GM18508 (cell line): ENCODE results near the gene SHE.
"Not testable (repeated sequence)": the region's sequence is repeated elsewhere in the genome, so short reads cannot be mapped to it uniquely, and the experiment has no call there.

Source experiments
- ATAC-seq: cut with Tn5 transposase; IDR thresholded peaks from one replicate; pipeline ENCODE4 v1.9.1; 2021; ENCODE audit warnings: moderate number of reproducible peaks; ENCODE audit not compliant: insufficient read depth, unreplicated experiment

Gene SHE

GRCh38 chr1:154502066-154502743 is at the start of gene SHE, which contains the start of gene TDRD10:
Gene SHE (minus strand): TSS chr1:154502412. CDS start chr1:154502026, 386 bp downstream.
Gene TDRD10 (plus strand): TSS chr1:154502219. CDS start chr1:154506904, 4,685 bp downstream.
- ATAC-seq = no peak

- ATAC-seq = no peak
Measured at GRCh38 chr1:154551474-154551873, 49.3 kb upstream of the SHE start.

DNA sequence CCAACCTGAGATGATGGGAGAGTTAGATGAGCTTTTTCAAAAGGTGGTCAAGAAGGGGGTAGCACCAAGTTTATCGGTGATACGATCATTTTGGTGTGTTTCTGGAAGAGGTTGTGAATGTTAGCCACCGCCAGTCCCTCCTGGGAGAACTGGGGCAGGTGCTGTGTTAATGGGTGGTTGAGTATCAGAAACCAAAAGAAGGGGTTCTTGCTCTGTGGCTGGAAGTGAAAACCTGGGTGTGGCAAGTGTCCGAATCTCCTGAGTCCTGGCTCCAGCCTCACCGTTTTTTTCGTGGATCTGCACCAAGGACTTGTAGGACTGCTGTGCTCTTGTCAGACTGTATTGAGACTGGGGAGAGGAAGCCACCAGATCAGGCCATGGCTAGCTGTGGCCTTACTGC is 48.4 kb upstream of the SHE start:
- ATAC-seq = no peak

GRCh38 chr1:154550070-154550469 is 47.9 kb upstream of the SHE start:
- ATAC-seq = no peak

GRCh38 chr1:154549202-154549770 is 47.1 kb upstream of the SHE start:
- no peak for ATAC-seq

GRCh38 chr1:154548028-154548427 is 45.8 kb upstream of the SHE start:
- no peak for ATAC-seq

DNA sequence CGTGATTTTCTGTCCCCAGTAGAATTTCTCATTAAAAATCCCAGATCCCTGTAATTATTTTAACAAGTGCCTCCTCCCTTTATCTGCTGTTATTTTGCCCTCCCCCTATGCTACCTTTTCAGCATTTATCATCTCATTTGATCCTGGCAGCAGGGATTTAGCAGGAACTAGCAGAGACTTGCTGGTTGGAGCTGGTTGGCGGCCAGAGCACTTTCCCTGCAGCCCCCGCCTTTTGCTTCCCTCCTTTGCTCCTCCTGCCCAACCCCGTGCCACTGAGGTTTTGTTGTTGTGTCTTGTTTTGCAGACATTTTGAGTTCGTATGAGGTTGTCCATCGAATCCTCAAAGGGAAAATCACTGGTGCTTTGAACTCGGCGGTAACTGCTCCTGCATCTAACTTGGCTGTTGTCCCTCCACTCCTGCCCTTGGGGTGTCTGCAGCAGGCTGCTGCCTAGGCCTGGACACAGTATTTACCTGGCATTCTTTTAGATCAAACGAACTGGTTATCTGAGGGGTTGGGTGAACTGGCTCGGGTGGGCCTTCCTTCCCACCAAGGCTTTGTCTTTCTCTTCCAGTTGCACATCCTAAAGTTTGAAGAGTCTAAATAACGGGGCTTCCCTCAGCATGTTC is 45.0 kb upstream of the SHE start:
- no peak for ATAC-seq

- ATAC-seq = no peak
Measured at GRCh38 chr1:154546264-154547063, 44.3 kb upstream of the SHE start.

DNA sequence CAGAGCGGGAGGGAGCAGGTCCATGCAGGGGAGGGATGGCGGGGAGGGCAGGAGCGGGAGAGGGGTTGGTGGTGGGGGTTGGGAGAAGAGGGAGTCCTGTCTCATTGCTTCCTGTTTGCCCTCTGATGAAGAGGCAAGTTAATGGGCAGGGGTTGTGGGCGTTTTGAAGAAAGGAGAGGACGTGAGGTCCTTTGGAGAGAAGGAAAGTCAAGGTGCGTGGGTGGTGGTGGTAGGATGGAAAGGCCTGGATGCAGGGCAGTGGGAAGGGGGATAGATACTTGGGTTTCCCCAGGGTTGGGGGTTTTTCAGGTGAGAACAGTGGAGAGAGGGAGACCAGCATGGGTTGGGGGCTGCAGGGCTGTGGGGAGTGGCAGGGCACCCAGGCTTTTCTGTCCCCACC is 39.0 kb upstream of the SHE start:
- no peak for ATAC-seq

- ATAC-seq = no peak
Measured at GRCh38 chr1:154539486-154540483, 37.6 kb upstream of the SHE start.

DNA sequence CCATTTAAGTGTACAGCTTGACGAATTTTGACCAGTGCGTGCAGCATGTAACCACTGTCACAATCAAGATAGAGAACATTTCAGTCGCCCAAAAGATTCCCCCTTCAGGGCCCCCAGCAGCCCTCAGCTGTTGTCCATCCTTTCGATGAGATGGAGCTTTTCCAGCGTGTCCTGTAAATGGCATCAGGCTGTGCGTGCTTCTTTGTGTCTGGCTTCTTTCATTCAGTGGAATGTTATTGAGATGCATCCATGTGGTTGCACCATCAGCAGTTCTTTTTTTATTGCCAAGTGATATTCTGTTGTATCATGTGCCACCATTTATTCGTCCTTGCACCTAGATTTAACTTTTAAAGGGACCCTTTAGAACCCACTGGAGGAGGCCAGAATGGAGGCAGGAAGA is 34.4 kb upstream of the SHE start:
- no peak for ATAC-seq

- no peak for ATAC-seq
Measured at GRCh38 chr1:154533952-154534844, 32.0 kb upstream of the SHE start.

- ATAC-seq = not testable (repeated sequence)
Measured at GRCh38 chr1:154531950-154532349, 29.7 kb upstream of the SHE start.

DNA sequence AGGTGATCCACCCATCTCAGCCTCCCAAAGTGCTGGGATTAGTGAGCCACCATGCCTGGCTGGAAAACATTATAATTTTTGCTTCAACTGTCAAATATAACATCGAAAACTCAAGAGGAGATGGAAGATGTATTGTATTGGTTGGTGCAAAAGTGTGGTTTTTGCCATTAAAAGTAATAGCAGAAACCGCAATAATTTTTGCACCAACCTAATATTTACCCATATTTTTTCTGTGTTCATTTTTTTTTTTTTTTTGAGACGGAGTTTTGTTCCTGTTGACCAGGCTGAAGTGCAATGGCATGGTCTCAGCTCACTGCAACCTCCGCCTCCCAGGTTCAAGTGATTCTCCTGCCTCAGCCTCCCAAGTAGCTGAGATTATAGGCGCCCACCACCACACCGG is 27.1 kb upstream of the SHE start:
- ATAC-seq = no peak

DNA sequence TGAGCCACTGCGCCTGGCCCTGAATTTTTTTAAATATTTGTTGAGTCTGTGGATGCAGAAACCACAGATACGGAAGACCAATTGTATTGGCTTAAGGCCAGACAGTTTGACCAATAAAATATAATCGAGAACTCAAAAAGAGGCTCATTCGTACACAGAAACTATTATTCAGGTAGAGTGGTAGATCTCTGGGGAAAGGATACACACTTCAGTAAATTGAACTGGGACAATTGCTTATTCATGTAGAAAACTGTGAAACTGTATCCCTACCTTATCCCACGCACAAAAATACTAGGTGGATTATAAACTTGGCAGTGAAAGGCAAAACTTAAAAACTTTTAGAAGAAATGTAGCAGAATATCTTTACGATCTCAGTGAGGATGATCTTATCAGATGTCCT is 25.0 kb upstream of the SHE start:
- ATAC-seq = no peak

GRCh38 chr1:154524881-154525280 is 22.7 kb upstream of the SHE start:
- ATAC-seq = no peak

DNA sequence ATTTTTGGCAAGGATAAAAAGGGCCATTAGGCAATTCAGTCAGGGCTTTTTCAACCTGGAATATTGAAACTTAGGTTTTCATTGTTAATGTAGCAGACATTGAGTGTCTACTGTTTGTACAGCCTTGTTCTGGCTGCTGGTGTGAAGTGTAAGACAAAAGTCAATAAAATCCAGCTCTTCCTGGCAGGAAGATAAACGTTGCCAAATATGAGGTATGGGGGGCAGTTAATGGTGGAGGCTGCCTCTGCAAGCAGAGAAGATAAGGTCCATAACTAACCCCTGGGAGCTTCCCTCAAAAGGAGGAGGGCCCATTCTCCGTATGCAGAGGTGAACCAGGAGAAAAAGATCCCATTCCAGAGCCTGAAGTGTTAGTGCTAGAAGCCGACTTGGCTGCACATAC is 19.5 kb upstream of the SHE start:
- no peak for ATAC-seq

DNA sequence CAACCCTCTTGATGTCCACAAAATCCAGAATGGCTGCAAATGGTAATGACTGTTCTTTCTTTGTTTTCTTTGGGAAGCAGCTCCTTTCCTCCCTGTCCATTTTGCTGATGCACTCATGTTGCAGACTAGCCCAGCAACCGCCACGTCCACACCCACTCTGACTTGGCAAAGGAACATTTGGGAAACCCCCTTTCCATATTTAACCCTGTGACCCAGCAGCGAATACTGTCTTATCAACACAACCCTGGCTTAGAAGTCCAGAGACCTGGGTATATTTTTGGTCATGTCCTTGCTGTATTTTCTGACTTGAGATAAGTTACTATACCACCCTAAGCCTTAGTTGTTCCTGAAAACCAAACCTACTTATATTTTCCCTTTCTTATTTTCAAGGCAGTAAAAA is 18.1 kb upstream of the SHE start:
- no peak for ATAC-seq

DNA sequence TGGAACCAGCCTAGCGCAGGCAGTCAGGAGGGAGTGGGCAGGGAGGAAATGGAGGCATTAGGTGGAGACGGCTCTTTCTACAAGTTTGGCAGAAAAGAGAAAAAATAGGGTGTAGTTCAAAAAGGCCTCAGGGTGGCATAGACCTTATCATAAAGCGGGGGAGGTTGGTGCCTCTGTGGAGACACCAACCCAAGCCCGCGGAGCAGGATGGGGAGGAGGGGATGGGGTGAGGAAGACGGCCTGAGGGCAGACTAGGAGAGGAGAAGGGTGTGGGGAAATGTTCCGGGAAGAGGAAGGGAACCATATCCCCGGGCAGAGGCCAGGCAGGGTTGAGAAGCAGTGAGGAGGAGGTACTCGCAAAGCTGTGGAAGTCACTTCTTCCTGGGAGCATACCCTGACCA is 17.4 kb upstream of the SHE start:
- no peak for ATAC-seq
